Activated CD4-positive, alpha-beta T cell treated with anti-CD3 and anti-CD28 coated beads for 1 hour (primary cell): ENCODE data around the gene PACSIN1.

Source experiments
- DNase-seq: peaks from one replicate; pipeline ENCODE4 v3.0.0-alpha.2; 2020

Gene PACSIN1

DNA sequence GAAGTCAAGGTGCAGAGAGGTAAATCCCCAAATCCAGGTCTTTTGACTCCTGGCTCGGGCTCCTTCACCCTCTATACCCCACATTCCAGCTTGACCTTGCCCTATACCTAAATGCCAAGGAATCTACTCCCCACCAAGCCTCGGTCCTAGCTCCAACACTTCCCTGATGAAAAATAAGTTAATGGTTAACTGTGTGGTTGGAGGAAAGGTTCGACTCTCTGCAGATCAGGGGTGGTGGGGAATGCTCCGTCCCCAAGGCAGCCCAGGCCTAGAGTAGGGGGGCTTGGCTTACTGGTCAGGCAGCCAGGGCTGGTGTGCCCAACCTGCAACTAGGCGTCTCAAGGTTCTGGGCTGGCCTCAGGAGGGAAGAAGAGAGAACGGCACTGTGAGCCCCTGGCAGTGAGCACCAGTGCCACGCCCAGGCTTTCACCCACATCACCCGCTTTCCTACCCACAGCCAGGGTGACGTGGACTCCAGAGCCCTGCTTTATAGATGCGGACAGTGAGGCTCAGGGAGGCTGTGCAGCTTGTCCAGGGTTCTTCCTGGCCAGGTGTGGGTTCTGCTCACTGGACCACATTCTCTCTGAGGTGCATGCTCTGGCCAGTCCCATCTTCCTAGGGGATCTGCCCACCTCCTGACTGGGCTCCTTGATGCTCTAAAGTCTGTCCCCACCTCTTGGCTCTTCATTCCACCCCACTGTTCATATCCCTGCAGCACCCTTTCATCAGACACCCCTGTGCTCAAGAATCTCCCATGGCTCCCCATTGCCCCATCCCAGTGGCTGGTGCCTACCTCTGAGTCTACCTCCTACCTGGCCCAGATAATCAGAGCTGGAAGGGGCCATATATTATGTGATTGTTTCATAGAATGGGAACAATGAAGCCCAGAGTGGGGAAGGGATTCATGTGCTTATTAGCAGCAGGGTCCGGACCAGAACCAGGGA lies 82.1 kb downstream of the PACSIN1 start:
- DNase-seq, result no peak

DNA sequence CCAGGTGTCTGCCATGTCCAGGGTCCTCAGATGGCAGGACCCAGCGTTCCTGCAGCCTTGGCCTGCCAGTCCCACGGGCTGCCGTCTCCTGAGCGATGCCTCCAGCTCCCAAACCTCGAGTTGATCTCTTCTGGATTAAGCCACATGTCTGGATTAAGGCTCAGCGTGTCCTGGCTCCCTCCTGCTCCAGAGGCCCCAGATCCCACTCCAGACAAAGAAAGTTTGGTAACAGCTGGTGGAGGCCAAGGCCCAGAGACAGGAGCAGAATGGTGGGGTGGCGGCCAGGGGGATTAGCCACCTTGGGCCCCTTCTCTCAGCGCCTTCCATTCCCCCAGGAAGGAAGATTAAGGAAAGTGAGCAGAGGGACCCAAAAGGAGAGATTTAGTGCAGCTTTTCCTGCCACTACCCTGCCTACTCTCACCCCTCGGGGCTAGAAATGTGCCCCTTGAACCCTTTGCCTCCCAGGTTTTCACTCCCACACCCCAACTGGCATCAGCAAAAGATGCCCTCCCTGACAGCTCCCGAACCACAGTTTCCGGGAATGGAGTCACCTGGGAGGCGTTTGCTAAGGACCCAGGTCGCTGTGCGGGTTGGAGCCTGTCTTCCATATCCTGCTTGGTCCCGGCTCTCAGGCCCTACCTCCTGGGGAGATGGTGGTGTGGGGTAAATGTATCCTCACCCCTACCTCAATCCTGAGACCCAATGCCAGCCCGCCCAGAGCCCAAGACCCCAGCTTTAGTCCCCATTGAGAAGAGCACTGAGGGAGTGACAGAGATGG lies 83.3 kb downstream of the PACSIN1 start:
- DNase-seq, result no peak

DNA sequence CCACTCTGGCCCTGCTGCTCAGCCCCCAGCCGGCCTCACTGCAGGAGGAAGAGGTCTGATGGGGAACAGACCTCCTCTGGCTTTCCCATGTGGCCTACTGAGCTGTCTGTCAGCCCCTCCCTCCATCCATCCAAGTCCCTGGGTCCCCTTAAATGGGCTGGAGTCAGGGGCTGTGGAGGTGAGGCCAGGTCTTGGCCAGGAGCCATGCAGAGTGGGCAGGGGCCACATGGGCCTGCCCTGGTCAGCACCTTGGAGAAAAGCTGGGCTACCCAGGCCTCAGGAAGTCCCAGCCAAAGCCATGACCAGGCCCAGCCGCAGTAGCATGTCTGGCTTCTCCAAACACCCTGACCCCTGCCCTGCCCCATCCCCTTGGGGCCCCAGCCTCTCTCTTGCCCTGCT lies 83.9 kb downstream of the PACSIN1 start:
- DNase-seq, result no peak

DNA sequence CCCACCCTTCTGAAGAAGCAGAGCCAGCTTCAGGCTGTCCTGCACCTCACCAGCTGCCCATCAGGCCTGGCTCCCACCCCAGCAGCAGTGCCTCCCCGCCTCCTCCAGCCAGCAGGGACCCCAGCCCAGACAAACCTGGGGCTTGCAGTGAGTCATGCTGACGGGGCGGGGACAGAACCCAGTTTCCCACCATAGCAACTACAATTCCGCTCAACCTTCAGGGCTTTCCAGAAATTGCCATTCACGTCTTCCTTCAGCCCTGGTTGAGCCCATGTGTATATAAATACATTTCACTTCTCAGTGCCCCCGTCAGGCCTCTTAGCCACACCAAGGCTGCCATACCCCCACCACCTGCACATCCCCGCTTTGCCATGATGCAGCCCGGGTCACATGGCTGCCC lies 85.8 kb downstream of the PACSIN1 start:
- no peak for DNase-seq

DNA sequence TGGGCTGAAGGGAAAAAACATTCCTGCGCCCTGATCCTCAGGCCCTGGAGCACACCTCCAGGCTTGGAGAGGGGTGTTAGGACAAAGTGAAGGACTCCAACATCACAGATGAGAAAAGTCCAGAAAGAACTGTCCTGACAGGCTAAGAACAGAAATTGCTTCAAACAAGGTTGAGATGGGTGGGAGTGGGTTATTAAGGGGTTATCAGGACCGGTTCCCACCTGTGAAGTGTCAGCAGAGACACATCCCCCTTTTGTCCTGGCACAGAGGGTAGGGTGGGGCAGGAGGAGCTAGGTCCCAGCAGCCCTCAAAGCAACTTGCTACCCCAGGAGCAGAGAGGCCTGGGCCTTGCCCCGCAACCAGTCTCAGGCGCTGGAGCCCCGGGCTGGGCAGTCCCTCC lies 86.7 kb downstream of the PACSIN1 start:
- DNase-seq, result no peak

DNA sequence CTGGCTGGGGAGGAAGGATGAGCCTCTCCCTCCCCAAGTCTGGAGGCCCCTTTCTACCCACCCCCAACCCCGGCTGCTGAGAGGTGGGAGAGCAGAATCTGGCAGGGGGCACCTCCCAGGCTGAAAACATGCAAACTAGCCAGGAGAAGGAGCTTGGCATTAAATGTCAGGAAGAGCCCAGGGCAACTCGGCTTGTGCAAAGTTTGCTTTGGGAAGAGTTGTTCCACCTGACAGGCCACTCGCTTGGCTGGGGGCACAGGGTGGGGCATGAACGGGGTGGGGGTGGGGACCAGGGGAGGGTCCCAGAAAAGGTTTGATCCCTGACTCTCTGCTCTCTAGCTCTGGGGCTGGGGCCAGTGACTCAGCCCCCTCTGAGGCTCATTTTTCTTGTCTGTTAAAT lies 87.3 kb downstream of the PACSIN1 start:
- no peak for DNase-seq

DNA sequence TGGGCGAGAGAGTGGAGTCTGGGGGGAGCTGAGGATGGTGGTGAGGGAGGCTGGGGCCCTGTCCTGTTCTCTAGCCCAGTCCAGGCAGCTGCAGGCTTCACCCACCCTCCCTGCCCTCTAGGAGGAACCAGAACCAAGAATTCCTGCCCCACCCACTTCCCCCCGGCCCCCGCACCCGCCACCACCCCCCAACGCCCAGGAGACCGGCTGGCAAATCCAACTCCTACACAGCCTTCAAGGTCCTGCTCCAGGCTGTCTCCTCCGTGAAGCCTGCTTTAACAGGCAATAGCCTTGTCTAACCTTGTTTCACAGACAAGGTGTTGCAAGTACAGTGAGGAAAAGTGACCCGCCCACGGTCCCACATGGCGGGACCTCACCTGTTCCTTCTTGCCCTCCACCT lies 87.9 kb downstream of the PACSIN1 start:
- DNase-seq, result no peak

DNA sequence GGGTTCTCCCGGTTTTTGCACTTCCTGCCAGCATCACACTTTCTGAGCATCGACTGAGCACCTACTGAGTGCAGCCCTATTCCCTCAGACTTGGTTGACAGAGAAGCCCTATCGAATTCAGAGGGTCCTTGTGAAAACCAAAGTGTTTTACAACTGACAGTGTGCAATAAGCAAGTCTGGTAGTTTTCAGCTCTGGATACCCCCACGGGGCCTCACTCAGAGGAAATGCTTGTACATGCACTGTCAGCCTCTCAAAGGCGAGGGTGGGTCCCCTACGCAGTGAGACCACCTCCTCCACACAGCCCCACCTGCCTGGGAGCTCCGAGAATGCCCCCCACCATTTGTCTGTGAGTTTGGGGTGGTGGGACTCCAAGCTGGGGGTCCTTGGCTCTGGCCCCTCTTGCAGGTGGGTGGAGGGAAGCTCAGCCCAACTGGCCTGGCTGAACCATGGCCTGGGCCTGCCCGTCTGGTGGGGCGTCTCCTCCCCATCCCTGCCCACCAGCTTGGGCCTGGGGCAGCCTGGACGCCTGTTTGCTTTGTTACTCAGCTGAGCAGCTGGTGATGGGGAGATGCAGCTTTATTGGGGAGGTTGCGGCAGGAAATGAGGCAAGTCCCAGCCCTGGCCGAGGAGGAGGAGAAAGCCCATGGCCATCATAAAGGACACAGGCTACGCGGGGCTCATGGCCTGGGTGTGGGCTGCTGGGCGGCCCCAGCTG lies 88.6 kb downstream of the PACSIN1 start:
- no peak for DNase-seq

DNA sequence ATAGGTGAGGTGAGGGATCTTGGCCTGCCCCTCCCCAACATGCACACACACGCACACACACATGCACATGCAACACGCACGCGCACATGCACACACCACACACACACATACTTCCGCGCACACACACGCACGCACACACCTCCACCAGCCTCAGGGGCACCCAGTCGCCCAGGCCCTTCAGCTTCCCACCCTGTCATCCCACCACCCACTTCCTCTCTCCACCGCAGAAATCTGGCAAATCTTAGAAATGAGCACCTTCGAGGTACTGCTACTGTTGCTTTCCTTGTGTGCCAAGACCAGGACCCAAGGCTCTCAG lies 89.1 kb downstream of the PACSIN1 start:
- no peak for DNase-seq

DNA sequence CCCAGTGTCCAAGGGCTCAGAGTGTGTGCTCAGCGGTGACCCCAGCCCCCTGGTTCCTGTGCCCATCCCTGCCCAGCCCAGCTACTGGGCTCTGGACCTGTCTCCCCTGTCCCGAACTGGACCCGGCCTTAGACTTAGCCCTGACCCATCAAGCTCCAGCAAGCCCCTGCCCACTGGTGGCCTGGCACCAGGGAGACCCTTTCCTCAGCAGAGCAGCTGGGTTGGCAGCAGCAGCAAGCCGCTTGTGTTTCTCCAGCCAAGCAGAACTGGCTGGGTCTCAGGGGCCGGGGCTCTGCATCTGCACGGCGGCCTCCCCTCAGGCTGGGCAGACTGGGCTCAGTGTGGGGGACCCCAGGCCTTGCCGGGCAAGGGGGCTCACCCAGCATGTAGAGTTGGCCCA lies 89.5 kb downstream of the PACSIN1 start:
- no peak for DNase-seq

DNA sequence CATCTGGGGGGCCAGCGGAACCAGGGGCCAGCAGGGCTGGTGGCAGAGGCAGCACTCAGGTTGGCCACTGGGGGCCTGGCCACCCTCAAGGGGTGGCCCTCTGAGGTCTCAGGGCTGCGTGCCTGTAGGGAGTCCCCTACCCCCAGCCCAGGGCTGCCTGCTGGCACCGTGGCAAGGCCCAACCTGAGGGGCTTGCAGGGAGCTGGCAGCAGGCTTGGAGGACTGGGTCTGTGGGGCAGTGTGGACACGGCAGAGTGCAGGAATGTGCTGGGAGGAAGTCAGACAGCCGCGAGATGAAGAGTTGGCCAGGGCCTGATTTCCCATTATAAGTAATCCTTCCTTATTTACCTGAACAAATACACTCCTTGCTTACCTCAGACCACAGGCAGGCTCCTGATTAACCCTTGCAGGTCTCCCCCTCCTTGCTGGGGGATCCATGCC lies 90.2 kb downstream of the PACSIN1 start, which contains the start of gene SPDEF:
Gene SPDEF (minus strand): TSS at position 299 of the 441 bp plus-strand sequence. CDS start 11,874 bp downstream, outside the sequence.
- DNase-seq, result no peak

DNA sequence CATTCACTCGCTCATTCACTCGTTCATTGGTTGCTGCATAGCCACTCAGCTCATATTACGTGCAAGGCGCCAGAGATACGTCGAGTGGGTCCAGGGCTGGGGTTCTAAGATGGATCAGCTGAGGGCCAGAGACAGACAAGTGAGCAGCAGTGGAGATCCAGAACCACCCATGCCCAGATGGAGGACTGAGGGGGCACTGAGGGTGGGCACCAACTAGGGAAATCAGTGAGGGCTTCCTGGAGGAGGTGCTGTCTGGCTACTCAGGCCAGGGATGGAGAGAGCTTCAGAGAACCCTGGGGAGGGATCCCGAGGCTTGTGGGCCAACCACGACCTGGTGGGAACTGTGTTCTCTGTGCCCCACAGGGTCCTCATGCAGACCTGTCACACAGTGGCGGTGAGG lies 90.6 kb downstream of the PACSIN1 start:
- no peak for DNase-seq

DNA sequence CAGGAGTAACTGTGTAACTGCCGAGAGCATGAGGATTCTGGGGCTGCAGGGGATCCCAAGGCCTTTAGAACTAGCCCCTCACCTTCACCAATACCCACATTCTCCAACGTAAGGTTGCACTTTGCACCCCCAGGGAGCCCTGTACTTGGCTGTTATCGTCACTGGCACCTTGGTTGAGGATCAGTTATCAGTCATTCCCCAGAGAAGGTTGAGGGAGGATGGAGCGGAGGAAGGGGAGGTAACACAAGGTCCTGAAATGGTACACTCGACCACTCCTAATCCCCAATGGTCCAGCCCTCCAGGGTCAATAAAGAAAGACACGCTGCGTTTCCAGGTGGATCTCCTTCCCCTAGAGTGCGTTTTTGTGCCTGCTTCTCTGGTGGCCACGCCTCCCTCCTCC lies 91.4 kb downstream of the PACSIN1 start:
- DNase-seq, result no peak

DNA sequence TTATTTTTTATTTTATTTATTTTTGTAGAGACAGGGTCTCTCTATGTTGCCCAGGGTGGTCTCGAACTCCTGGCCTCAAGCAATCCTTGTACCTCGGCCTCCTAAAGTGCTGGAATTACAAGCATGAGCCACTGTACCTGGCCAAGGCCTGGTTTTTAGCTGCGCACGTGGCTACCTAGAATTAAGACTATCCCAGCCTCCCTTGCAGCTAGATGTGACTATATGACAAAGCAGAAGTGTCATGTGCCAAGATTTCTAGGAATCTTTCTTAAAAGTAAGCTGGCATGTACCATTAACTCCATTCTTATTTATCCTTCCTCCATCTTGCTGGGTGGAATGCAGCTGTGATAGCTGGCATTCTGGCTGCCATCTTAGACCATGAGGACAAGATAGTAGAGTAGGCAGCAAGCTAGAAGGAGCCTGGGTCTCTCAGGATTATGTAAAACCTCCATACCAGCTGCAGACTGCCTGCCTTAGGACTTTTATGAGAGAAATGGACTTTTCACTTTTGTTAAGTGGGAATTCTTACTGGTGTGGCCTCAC lies 92.4 kb downstream of the PACSIN1 start:
- DNase-seq, result no peak

DNA sequence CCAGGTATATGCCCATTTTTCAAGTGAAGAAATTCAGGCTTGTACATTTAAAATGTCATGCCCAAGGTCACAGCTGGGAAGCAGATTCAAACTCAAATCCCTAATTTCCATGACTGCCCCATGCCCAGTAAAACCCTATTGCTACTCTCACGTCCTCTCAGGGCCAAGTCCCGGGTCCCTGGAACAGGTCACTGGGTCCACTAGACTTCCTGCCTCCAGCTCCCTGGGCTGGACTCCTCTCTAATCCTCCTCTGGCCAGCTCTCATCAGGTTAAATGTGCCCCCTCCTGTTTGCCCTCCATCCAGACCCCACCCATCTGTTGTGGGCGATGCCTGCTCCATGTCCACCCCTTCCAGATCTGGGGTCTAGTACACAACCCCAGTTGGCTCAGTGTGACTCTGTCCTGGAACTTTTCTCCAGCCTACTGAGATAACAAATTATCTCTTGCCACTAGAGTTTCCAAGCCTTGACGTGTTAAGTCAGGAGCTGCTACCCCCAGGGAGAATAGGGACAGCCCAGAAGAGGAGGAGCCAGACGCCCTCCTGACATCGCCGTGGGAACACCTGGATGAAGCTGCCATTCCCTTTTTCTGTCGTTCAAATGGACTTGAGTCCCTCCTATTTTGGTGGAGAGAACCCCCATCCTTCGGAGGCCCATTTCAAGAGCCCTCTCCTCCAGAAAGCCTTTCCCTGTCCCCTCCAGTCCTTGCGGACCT lies 93.9 kb downstream of the PACSIN1 start:
- DNase-seq, result no peak

DNA sequence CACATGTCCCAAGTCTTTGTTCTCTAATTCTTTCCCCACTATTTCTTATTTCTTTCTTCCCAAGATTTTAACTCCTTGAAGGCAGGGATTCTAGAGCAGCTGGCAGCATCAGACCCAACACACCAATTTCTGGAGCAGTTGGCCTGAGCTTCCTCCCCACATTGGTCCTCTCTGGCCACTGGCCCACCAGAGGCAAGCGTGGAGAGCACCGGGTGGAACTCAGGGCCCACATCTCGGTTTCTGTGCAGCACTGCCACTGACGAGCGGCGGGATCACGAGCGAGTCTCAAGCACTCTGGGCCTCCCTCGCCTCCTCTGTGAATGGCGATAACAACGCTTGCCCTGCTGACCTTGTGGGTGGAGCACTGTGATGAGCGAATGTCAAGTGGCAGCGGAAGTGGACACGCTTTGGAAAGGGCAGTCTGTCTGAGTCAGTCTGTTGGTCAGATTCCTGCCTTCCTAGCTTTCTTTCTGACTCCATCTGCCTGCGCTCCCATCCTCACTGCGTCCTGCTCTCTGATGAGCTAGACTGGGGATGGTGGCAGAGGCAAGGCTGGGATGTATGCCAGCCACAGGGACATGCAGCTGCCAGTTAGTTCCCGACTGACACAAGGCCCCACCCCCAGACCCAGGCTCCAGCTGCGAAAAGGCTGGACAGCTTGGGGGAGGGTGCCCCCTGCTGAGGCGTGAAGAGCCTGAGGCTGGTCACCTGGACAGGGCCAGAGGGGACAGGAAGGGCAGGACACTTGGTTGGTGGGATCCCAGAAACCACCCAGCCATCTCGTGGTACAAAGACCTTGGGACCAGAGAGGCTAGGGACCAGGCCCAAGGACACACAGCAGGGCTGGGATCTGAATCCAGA lies 94.7 kb downstream of the PACSIN1 start:
- DNase-seq, result no peak

DNA sequence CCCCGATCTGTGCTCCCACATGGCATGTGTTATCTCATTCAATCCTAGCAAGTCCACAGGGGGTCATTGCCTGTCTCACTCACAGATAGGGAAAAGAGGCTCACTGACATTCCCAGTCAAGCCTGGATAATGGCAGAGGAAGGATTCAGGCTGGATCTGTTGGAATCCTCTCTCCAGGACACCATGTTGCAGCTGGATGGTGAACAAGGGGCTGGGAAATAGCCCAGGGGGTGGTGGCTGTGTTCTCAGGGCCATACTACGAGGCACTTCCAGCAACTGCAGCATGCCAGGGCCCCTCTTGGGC lies 95.3 kb downstream of the PACSIN1 start:
- DNase-seq, result no peak

DNA sequence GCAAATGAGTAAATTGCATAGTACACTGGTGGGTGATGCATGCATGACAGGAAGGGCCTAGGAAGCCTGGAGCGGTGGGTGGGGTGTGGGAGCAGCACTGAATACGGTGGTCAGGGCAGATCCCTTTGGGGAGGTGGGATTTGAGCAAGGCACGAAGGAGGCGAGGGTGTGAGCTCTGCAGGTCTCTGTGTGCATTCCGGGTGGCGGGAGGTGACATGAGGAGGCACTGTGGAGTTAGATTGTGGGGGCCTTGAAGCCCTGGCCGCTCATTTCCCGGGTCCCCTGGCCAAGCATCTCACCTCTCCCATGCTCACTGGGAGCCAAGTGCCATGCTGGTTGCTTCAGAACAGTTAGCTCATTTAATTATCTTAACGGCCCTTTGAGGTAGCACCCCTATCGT lies 96.5 kb downstream of the PACSIN1 start:
- DNase-seq, result no peak

DNA sequence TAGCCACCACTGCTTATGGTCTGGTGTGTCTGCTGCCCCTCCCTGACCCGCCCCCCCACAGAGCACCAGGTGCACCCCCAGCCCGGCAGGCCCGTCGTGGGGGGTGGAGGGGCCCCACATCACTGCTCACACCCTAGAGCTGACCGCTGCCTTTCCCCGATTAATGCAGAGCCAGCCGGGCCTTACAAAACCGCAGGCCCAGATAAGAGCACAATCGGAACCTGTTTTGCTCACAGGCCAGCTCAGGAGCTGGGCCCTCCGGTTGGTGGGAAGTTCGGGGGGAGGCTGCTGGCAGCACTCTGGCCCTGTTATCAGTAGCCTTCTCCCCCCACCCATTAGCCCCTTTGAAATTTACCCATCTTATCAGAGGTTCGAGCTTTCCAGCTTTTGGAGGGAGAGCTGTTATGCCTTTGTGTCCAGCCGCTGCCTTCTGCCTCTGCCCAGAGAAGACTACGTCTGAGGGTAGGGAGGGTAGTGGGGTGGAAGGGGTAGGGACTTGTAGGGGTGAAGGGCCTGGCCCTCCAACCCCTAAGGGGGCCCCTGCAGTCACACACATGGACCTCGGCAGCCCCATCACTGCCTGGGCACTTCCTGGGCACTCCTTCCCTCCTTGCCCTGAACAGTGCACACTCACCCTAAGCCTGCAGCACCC lies 97.1 kb downstream of the PACSIN1 start:
- no peak for DNase-seq

DNA sequence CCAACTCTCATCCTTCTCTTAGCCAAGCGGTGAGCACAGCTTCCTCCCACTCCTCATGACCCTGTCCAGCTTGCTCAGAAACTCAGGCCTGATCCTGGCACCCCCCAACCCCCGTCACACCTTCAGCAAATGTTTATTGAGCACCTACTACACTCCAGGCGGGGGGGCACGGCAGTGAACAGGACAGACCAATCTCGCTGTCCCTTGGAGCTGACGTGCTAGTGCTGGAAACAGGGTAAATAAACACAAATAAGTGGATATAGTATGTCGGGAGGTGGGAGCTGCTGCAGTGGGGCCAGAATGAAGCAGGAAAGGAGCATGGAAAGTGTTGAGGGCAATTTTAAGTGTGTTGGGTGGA lies 97.6 kb downstream of the PACSIN1 start:
- DNase-seq, result no peak

DNA sequence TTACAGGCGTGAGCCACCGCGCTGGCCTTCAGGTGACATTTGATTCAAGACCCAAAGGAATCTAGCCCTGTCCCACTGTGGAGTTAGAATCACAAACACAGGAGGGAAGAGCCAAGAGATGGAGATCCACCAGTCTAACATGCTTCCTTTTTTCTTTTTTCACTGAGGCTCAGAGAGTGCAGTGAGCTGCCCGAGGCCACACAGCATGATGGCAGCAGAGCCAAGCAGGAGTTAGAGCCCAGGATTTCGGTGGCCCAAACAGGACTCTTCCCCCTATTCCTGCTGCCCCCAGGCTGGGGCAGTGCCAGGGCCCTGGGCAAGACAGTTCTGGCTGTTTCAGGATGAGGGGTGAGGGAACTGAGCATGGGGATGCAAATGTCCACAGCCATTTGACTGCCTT lies 98.3 kb downstream of the PACSIN1 start:
- no peak for DNase-seq
